ENCODE results near the gene GABPB1. TPM values are rescaled to one million over a fixed set of nuclear protein-coding genes. Genes with fewer than 3 reads are reported as not detected.

Gene GABPB1
- total RNA-seq, 1 experiment from 2014 or later, result 38.5 TPM

- no peak overlapping the region for H3K4me3 Mint-ChIP-seq (ENCODE audit: unreplicated experiment)
- peaks cover 18% of the 10 kb centered on the region for H3K4me1 Mint-ChIP-seq (ENCODE audit: insufficient read depth, unreplicated experiment)
- peaks cover 11% of the 10 kb centered on the region for H3K27me3 Mint-ChIP-seq (ENCODE audit: insufficient read depth, unreplicated experiment)
- H3K36me3 Mint-ChIP-seq (ENCODE audit: insufficient read depth, unreplicated experiment), result no peaks in the 10 kb centered on the region
- no peak overlapping the region for H3K27ac Mint-ChIP-seq (ENCODE audit: low read depth, unreplicated experiment)
- POLR2A ChIA-PET, result interaction anchor here (0.6 kb wide), 1 partner anchor 437 kb away, joined by 3 read pairs; no protein-coding TSS in a partner anchor
- TF ChIP-seq, protein P1, sequence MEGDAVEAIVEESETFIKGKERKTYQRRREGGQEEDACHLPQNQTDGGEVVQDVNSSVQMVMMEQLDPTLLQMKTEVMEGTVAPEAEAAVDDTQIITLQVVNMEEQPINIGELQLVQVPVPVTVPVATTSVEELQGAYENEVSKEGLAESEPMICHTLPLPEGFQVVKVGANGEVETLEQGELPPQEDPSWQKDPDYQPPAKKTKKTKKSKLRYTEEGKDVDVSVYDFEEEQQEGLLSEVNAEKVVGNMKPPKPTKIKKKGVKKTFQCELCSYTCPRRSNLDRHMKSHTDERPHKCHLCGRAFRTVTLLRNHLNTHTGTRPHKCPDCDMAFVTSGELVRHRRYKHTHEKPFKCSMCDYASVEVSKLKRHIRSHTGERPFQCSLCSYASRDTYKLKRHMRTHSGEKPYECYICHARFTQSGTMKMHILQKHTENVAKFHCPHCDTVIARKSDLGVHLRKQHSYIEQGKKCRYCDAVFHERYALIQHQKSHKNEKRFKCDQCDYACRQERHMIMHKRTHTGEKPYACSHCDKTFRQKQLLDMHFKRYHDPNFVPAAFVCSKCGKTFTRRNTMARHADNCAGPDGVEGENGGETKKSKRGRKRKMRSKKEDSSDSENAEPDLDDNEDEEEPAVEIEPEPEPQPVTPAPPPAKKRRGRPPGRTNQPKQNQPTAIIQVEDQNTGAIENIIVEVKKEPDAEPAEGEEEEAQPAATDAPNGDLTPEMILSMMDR (IDR thresholded peaks at IDR 0.05; ENCODE audit: unreplicated experiment), result no peak
- no peaks in the 10 kb centered on the region for H3K9me3 Mint-ChIP-seq (ENCODE audit: unreplicated experiment)
- intact Hi-C loops (cut with micrococcal nuclease), result no loop called here
- no TSS peak for BruUV-seq (replicated peaks)
- CTCF ChIA-PET, result interaction anchor here (0.6 to 1.2 kb wide), 4 partner anchors 8 to 98 kb away, joined by 3 read pairs; no protein-coding TSS in a partner anchor
- DNase-seq (ENCODE audit: unreplicated experiment), result no peak
Measured at GRCh38 chr15:50248994-50249582, 105.9 kb downstream of the GABPB1 start.

GRCh38 chr15:50247819-50248655 is 107.0 kb downstream of the GABPB1 start:
- CTCF ChIA-PET, result interaction anchor here (0.5 to 1.2 kb wide), 5 partner anchors 9 to 1011 kb away, joined by 3 to 4 read pairs (median 3); no protein-coding TSS in a partner anchor
- intact Hi-C loops (cut with micrococcal nuclease), result no loop called here

GRCh38 chr15:50246631-50247030 is 108.4 kb downstream of the GABPB1 start:
- intact Hi-C loops (cut with micrococcal nuclease), result no loop called here
- Mint-ChIP-seq H3K27me3 (ENCODE audit: insufficient read depth, unreplicated experiment) (peaks cover 7% of the 10 kb centered on the region), H3K9me3 (ENCODE audit: unreplicated experiment) (no peaks in the 10 kb centered on the region), H3K4me3 (ENCODE audit: unreplicated experiment) (no peak overlapping the region), H3K27ac (ENCODE audit: low read depth, unreplicated experiment) (no peak overlapping the region), H3K36me3 (ENCODE audit: insufficient read depth, unreplicated experiment) (no peaks in the 10 kb centered on the region), H3K4me1 (ENCODE audit: insufficient read depth, unreplicated experiment) (peaks cover 18% of the 10 kb centered on the region)
- TF ChIP-seq, protein P1 (IDR thresholded peaks at IDR 0.05; ENCODE audit: unreplicated experiment), result no peak
- DNase-seq (ENCODE audit: unreplicated experiment), result no peak
- POLR2A ChIA-PET, result interaction anchor here (0.6 kb wide), 1 partner anchor 194 kb away, joined by 3 read pairs; no protein-coding TSS in a partner anchor
- CTCF ChIA-PET, result interaction anchor here (0.6 kb wide), 1 partner anchor 8 kb away, joined by 4 read pairs; no protein-coding TSS in a partner anchor
- BruUV-seq (replicated peaks), result no TSS peak

More at GRCh38 chr15:50247819-50248655, 107.0 kb downstream of the GABPB1 start:
- Mint-ChIP-seq H3K27ac (ENCODE audit: low read depth, unreplicated experiment) (no peak overlapping the region), H3K36me3 (ENCODE audit: insufficient read depth, unreplicated experiment) (no peaks in the 10 kb centered on the region), H3K4me3 (ENCODE audit: unreplicated experiment) (peak overlapping the region; percentile 25), H3K27me3 (ENCODE audit: insufficient read depth, unreplicated experiment) (peaks cover 11% of the 10 kb centered on the region), H3K4me1 (ENCODE audit: insufficient read depth, unreplicated experiment) (peaks cover 18% of the 10 kb centered on the region), H3K9me3 (ENCODE audit: unreplicated experiment) (no peaks in the 10 kb centered on the region)
- no TSS peak for BruUV-seq (replicated peaks)
- DNase-seq (ENCODE audit: unreplicated experiment), result no peak
- POLR2A ChIA-PET, result no interaction called here
- TF ChIP-seq, protein P1 (IDR thresholded peaks at IDR 0.05; ENCODE audit: unreplicated experiment), result no peak
